Stimulated activated CD8-positive, alpha-beta memory T cell treated with anti-CD3 and anti-CD28 coated beads, Interleukin-4, amount 100 ng/mL, for 4 hours (primary cell): Measurements from ENCODE around the gene TAS2R60.
"Not testable (repeated sequence)": the region's sequence is repeated elsewhere in the genome, so short reads cannot be mapped to it uniquely, and the experiment has no call there.

Source experiments
- DNase-seq, 2 donors: peaks; one replicate each; pipeline ENCODE4 v3.0.0-alpha.2; 2020; ENCODE audit warnings: low read depth in 2 of 2, low spot score in 1 of 2

Gene TAS2R60

DNA sequence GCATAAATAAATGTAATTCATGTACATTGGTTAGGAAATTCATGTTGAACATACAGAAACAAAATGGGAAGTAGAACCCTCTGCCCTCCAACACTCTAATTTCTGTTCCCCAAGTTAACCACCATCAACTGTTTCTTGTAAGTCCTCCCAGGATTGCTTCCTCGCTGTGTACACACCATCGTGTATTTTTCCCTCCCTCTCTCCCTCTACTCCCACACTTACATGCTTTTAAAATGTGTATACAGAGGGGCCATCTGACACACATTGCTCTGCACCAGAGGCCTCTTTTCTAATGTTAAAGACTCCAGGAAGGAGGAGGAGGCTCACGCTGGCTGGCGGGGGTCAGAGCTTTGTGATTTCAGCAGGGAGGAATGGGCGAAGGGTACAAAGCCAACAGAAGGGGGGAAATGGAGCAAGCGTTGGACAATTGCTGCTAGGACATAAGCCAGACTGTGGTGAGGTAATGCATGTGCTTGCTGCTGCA, 32.7 kb upstream of the TAS2R60 start:
- DNase-seq = no peak

DNA sequence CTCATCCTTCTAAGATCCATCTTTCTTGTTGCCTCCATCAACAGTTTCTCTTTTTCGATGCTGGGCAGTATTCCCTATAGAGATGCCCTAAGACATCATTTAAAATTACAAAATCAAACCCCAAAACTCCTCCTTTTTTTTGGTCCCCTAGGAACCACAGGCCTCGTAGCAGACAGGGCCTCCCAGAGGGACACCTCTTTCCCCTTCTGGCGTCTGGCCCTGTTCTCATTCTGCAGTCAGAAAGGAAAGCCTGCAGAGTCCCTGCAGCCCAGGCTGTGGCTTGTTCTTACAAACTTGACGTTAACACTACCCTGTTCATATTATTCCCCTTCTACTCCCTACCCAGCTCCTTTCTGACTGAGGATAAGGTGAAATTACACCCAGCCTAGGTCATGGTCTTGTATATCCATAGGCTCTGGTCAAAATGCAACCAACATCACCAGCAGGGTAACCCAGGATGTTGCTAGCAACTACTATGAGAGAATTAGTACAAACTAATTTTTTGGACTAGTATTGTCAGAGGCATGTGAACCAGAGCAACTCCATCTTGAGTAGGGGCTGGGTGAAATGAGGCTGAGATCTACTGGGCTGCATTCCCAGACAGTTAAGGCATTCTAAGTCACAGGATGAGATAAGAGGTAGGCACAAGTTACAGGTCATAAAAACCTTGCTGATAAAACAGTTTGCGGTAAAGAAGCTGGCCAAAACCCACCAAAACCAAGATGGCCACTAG, 31.1 kb upstream of the TAS2R60 start:
- no peak for DNase-seq

DNA sequence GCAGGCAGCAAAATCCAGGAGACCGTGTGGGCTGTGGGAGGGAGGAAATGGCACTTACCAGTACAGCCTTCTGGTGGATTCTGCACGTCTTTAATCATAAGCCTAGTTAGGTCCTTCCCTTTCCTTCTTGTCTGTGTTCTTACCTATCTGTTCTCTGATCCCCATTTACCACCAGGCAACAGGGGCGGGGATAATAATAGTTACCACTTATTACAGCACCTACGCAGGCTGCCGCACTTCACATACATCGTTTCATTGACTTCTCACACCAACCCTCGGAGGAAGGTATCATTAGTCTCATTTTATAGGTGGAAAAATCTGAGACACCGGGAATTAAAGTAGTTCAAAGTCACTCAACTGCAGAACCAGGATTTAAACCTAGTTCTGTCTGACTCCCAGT, 30.1 kb upstream of the TAS2R60 start:
- no peak for DNase-seq

DNA sequence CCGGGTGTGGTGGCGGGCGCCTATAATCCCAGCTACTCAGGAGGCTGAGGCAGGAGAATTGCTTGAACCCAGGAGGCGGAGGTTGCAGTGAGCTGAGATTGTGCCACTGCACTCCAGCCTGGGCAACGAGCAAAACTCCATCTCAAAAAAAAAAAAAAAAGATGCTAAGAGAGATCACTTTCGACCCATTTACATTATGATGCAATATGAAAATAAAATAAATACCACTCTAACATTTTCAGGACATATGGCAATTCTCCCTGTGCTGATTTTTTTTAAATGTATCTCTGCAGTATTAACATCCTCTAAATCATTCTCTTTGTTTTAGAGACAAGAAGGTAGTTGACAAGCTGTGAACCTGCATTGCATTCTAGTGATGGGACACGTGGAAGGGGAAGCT, 28.0 kb upstream of the TAS2R60 start:
- DNase-seq = not testable (repeated sequence)

DNA sequence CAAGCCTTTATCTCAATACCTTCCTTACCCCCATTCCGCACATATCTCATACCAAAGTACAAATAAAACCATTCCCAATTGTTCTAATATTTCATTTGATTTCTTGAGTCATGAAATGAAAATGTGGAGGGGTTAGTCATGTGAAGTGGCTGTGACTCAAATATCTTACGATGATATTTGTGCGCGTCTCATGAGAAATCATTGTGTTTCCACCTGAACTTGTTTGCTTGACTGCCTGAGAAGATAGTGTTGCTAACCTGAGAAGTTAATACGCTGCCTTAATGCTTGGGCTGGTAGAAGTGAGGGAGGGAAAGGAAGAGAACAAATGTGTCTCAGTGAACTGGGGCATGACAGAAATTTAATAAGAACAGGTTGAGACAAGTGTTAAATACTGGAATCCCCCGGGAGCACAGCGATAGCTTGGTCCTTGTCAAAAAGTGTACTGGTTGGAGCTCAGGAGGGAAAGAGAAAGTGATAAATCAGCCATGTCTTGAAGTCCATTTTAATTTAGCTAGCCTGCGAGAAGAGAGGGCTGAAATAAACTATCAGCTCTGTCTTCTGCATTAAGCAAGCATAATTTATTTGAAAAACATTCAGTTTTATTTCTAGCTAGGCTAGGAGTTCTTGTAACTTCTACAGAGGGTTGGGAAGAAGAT, 27.4 kb upstream of the TAS2R60 start:
- DNase-seq = no peak

DNA sequence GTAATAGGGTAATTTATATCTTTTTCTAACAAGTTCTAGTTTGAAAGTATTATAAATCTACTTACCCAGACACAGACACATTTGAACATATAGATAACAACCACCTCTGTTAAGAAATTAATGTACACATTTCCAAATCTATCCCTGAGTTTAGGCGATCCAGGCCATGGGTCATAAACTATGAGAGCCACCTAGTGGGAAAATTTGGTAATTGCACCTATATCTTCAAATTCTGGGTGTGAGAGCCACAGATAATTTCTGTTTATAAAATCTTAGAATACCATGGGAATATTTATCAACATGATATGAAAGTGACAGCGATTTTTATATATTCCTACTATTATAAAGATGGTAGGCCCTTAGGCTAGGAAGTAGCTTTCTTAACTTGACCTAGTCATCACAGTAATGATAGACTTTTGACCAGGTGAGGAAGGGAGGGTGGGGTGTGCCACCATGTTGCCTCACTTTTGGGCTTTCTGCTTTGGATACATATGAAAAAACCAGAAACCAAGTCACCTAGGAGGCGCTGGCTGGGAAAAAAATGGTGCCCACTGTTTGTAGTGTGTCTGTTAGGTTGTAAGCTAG, 26.6 kb upstream of the TAS2R60 start:
- no peak for DNase-seq

DNA sequence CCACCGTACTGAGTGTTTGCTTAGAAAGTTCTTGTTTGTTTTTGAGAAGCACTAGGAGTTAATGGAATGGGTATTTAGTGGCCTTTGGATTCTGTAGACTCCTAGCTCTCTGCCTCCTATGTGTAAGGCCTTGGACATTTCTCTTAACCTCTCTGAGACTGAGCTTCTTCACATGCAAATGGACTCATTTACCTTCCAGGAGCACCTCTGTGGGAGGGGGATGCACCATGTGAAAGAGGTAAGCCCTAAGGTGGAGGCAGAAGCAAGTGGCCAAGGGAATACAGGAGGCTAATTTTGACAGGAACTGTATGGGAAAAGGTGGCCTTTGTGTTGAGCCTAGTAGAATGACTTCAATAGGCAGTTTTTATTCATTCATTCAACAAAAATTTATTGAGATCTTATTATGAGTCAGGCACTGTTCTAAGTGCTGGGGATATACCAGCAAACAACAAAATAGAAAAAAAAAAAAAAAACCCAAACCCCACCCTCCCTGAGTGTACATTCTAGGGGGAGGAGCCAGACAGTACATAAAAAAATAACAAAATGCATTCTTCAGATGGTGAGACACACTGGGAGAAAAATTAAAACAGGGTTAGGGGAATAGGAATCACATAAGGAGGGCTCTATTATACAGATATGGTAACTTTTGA, 25.4 kb upstream of the TAS2R60 start:
- no peak for DNase-seq

DNA sequence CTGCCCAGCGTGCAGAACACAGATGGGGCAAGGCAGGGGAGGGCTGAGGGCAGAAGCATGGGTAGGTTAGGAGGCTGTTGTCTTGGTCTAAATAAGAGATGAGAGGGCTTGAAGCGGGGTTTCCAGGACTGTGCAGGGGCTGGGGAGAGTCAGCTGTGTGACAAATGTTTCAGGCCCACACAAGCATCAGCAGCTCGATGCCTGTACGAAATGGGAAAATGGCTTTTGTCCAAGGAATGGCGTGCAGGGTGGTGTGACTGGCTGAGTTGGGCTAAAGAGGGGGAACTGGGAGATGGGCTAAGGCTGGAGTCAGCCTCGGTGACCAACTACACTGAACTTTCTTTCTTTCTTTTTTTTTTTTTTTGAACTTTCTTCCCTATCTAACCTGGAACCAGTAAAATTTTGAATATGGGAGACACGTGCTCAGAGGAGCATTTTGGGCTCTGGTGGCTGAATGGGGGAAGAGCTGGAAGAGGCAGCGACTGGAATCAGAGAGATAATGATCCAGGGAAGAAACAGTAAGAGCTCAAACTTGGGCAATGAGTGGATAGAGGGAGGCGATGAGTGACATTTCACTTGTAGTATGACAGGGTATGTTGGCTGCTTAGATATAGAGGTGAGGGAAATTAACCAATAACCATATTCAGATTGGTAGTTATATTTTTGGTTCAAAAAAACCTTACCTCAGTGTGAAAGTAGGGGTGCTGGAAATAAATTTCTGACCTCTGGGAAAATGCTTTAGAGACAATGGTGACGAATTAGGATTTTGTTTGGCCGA, 24.4 kb upstream of the TAS2R60 start:
- no peak for DNase-seq

DNA sequence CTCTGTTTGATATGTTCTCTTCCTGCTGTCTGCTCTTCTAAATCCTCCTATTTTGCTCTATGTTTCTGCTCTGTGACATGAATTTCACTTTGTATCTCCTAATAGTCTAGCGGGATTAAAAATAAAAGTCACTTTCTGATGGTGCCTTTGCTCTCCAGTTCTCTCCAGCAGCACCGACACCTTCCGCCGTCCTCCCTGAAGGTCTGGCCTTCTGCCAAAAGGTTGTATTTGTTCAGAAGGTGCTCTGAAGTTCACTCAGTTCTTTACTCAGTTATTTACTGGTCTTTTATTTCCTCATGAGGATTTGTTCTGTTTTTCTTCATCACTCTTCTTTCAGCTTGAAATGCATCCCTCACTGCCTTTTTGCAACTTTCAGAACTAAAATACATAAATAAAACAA, 23.4 kb upstream of the TAS2R60 start:
- DNase-seq = no peak

DNA sequence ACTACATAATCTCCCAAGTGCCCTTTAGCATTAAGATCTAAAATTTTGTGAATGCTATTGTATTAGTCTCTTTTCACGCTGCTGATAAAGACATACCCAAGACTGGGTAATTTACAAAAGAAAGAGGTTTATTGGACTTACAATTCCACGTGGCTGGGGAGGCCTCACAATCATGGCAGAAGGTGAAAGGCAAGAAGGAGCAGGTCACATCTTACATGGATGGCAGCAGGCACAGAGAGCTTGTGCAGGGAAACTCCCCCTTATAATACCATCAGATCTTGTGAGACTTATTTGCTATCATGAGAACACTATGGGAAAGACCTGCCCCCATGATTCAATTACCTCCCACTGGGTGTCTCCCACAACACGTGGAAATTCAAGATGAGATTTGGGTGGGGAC, 22.6 kb upstream of the TAS2R60 start:
- DNase-seq = not testable (repeated sequence)

DNA sequence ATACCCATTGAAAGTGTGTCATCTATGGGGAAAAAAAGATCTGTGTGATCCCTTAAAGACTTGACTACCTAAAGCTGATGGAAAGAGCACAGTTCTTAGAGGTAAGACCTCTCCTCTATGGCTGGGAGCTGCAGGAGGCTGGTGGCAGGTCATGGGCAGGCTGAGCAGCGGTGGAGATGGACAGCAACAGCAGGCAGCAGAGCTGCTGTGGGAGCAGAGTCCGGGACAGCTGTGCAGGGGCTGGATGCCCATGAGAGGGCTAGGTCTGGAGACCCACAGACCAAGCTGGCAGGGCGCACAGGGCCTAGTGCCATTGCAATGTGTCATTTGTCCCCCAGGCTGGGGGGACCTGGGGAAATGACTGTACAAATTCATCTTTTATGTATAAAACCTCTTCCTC, 21.2 kb upstream of the TAS2R60 start:
- no peak for DNase-seq

DNA sequence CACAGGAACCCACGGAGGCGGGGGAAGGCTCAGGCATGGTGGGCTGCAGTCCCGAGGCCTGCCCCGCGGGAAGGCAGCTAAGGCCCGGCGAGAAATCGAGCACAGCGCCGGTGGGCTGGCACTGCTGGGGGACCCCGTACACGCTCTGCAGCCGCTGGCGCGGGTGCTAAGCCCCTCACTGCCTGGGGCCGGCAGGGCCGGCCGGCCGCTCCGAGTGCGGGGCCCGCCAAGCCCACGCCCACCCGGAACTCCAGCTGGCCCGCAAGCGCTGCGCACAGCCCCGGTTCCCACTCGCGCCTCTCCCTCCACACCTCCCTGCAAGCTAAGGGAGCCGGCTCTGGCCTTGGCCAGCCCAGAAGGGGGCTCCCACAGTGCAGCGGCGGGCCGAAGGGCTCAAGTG, 18.8 kb upstream of the TAS2R60 start:
- not testable (repeated sequence) for DNase-seq

DNA sequence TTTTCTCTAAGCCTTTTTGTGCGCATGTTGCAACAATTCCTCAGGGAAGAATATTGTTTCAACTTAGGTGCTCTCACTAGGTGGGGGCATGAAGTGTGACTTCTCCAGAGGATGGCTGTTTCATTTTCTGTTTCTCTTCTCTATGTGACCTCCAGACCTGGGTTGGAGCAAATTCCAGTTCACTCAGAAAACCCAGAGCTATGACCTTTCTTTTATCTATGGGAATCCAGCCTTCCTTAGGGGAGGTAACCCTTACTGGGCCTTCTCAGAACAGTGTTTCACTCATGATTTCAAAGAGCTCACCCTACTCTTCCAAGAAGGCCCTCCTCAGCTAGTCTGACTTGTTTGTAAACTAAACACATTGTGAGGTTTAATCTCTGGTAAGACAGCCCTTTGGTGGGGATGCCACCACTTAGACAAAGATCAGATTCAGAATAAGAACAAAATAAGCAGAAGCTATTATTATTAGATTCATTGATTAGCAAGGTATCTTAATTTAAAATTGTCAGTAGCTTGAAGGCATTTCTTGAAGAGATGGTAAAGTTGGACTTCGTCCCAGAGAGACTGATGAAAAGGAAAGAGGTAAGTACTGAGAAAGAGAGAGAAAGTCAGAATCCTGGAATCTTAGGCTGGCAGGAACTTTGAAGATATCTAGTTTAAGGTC, 16.6 kb upstream of the TAS2R60 start:
- DNase-seq = no peak

DNA sequence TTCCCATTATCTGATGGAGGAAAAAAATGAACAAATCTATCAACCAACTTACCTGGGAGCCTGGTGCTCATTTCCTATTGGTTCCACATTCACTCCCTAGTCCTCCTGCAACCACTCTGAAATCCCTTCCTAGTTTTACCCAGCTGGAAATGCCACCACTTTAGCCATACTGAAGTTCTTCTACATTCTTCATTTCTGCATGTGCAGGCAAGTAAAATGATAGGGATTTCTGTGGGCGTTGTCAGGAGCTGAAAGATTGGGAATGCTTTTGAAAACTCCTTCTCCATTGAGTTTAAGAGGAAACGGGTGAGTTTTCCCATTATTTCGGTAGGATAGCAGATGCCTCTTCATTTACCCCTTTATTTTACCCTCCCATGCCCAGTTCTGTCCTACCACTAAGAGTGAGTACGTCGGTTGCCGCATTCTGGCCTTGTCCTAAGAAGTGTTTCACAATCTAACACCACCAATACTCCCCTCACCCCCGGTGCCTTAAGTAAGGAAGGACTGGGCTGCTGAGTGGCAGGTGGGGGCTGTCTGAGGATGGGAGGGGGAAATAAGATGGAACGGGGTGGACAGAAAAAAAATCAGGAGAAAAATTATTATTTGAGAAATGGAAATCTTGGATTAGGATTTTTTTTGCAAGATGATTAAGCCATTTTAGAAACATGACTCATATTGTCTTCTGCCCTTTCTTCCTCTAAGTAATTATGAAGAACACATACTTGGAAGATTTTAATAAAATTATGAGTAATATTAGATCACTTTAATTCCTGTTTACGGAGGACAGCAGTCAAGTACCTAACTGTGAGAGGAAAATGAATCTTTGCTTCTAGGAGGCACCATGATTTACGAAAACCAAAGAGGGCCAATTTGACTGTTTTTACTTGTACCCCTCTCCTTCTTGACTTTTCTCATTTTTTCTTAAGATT, 13.2 kb upstream of the TAS2R60 start:
- DNase-seq = no peak

DNA sequence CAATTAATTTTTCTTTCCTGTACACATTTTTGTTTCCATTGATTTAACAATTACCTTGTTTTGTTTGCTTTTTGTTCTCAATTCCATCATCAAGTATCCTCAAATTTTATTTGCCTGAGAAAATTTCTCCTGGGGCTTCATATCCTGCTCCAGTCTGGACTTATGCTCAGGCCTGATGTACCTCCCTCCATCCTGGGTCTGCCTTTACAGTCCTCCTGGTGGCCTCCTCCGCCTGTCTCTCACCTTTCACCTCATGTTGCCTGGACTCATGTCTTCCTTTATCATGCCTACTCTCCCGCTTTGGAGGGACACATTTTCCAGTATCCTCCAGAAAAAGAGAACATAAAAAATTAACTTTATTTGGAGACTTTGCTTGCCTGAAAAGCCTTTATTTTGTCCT, 12.1 kb upstream of the TAS2R60 start:
- no peak for DNase-seq

DNA sequence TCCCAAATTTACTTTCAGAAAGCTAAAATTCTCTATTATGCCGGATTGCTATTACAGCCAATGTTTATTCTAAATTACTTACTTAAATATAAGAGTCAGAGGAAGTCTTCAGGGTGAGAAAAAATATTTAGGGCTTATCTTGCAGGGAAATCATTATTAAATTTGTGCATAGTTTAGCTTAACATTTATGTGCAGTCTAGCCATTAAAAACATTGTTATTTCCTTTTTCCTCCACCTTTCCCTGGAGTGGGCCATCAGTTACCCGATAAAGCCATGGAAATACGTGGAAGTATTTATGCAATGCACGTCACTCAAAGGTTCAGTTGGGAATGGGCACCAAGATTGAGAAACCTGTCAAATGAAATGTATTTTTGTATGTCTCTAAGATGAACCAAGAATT, 9.5 kb upstream of the TAS2R60 start:
- no peak for DNase-seq

DNA sequence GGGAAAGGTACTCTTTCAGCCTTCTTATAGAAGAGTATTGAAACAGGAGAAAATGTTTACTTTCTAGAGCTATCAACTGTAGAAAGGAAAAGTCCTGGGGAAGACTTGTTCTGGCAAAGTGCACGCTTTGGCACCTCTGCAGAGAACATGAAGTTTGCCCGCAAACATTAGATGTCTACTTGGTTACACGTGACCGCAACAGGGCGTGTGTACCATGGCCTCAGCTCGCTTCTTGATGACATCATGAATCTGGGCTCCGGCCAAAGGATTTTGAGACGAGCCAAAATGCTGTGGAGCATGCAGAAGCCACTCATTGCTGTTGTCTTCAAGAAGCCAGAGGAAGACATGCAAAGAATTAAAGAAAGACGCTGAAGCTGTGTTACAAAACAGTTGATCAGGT, 8.6 kb upstream of the TAS2R60 start:
- DNase-seq = no peak

DNA sequence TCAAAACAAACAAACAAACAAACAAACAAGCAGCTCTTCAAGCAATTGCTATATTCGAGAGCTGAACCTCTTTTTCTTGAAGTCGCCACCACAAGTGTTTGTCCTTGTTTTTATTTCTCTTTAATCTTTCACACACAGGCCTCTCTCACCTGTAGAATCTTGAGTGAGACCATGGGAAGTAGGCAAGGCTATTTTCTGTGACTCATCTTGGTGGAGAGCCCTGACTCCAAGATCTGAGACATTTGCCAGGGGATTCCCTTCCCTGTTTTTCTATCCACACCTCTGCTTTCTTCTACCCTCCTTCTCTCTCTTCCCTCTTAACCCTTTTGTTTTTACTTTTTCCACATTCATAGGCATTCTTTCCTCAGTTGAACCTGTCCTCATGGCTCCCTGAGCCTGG, 8.0 kb upstream of the TAS2R60 start:
- DNase-seq = no peak

DNA sequence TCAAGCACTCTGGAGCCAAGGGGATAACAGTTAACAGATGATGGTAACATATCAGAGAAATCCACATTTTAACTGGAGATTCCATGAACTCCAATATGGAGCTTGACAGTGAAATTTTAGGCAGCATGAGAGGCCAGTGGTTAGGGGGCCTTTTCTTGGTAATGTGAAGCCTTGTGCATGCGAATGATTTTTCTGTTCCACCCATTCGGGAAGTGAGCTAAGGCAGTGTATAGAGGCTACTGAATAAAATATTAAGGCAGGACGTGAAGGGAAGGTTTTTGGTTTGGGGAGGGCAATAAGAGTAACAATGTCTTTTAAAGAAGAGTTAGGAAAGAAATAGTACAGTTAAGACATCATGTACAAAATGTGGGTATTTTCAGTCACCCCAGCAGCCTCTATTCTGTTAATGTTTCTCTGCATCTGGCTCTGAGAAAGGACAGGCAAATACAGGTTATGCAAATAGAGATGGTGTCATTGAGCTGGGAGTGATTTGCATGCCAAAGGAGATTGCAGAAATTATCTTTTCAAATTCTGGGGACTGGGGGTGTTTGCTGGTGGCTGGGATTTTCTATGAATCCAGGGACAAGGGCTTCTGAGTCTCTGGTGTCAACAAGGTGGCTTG, 6.8 kb upstream of the TAS2R60 start:
- no peak for DNase-seq
